ENCODE data around the gene PKN2. TPM values are rescaled to one million over a fixed set of nuclear protein-coding genes. Genes with fewer than 3 reads are reported as not detected.

PKN2 gene
- total RNA-seq, 1 donor from 2014 or later, result 37.5 TPM

DNA sequence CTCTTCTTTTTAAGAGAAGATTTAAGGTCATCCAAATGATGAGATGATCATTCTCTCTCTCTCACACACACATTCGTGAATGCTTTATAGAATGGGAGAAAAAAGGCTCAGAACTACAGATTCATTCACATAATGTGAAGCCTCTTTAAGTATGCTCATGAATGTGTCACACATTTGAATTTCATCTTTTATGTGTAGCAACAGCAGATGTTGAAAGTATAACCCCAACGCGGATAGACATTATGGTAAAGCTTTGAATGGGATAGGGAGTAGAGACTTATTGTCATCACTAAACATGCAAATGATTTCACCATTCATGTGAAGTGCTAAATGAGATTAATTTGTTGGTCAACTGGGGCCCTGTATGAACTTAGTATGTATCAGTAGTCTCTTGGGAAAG, 15.7 kb upstream of the PKN2 start:
- Histone ChIP-seq H3K9ac (ENCODE audit: low read length) (no peak overlapping the region), H3K4me2 (ENCODE audit: low read length) (no peak overlapping the region), H4K20me1 (ENCODE audit: insufficient read depth, low read length) (no peaks in the 10 kb centered on the region), H3K4me3 (ENCODE audit: insufficient read depth, low read depth, low read length) (no peak overlapping the region), H3K27me3 (ENCODE audit: insufficient read depth, low read length) (no peaks in the 10 kb centered on the region), H3K4me1 (ENCODE audit: insufficient read depth, low read length) (peaks cover 5% of the 10 kb centered on the region), H2AFZ (ENCODE audit: low read depth, low read length) (no peak overlapping the region), H3K79me2 (ENCODE audit: insufficient read depth, low read length) (no peaks in the 10 kb centered on the region), H3K9me3 (ENCODE audit: insufficient read depth, low read depth, low read length) (no peaks in the 10 kb centered on the region), H3K27ac (ENCODE audit: low read depth, low read length) (no peak overlapping the region), H3K36me3 (ENCODE audit: insufficient read depth, low read length) (no peaks in the 10 kb centered on the region)
- TF ChIP-seq, protein P1, sequence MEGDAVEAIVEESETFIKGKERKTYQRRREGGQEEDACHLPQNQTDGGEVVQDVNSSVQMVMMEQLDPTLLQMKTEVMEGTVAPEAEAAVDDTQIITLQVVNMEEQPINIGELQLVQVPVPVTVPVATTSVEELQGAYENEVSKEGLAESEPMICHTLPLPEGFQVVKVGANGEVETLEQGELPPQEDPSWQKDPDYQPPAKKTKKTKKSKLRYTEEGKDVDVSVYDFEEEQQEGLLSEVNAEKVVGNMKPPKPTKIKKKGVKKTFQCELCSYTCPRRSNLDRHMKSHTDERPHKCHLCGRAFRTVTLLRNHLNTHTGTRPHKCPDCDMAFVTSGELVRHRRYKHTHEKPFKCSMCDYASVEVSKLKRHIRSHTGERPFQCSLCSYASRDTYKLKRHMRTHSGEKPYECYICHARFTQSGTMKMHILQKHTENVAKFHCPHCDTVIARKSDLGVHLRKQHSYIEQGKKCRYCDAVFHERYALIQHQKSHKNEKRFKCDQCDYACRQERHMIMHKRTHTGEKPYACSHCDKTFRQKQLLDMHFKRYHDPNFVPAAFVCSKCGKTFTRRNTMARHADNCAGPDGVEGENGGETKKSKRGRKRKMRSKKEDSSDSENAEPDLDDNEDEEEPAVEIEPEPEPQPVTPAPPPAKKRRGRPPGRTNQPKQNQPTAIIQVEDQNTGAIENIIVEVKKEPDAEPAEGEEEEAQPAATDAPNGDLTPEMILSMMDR (IDR thresholded peaks at IDR 0.05; ENCODE audit: insufficient read depth, low read depth, low read length), result no peak
- TF ChIP-seq EZH2 (IDR thresholded peaks at IDR 0.05; ENCODE audit: insufficient read depth, low read length), result no peak
- H3K4me3 Mint-ChIP-seq (ENCODE audit: unreplicated experiment), result no peak overlapping the region
- H3K36me3 Mint-ChIP-seq (ENCODE audit: low read depth, unreplicated experiment), result no peaks in the 10 kb centered on the region
- H3K4me1 Mint-ChIP-seq (ENCODE audit: low read depth, unreplicated experiment), result peaks cover under 1% of the 10 kb centered on the region
- H3K27ac Mint-ChIP-seq (ENCODE audit: unreplicated experiment), result no peak overlapping the region
- DNase-seq (ENCODE audit: low read depth) (no peak), FAIRE-seq (no peak)
- H3K9me3 Mint-ChIP-seq (ENCODE audit: unreplicated experiment), result no peaks in the 10 kb centered on the region
- peaks cover 3% of the 10 kb centered on the region for H3K27me3 Mint-ChIP-seq (ENCODE audit: low read depth, unreplicated experiment)

DNA sequence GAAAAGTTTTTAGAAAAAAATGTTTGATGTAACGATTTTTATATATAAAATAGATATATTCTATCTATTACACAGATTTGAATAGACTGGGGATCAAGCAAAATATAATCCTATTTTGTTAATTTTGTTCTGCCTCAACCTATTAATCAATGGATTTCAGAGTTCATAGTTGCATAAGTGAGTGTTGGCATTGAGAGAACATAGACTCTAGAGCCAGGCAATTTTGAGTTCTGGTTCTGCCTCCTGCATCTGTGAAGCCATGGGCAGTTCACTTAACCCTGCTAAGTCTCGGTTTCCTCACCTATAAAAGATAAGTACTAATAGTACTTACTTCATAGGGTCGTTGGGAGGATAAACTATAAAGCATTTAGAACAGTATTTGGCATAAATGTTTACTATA, 13.6 kb upstream of the PKN2 start:
- no peak overlapping the region for H3K9ac ChIP-seq (ENCODE audit: low read length)
- Mint-ChIP-seq H3K4me3 (ENCODE audit: unreplicated experiment) (no peak overlapping the region), H3K27ac (ENCODE audit: unreplicated experiment) (no peak overlapping the region), H3K36me3 (ENCODE audit: low read depth, unreplicated experiment) (no peaks in the 10 kb centered on the region), H3K4me1 (ENCODE audit: low read depth, unreplicated experiment) (peaks cover 3% of the 10 kb centered on the region), H3K27me3 (ENCODE audit: low read depth, unreplicated experiment) (peaks cover 3% of the 10 kb centered on the region), H3K9me3 (ENCODE audit: unreplicated experiment) (no peaks in the 10 kb centered on the region)
- FAIRE-seq (no peak), DNase-seq (ENCODE audit: low read depth) (no peak)
- no peaks in the 10 kb centered on the region for H3K27me3 ChIP-seq (ENCODE audit: insufficient read depth, low read length)
- no peaks in the 10 kb centered on the region for H3K79me2 ChIP-seq (ENCODE audit: insufficient read depth, low read length)
- H3K36me3 ChIP-seq (ENCODE audit: insufficient read depth, low read length), result no peaks in the 10 kb centered on the region
- H2AFZ ChIP-seq (ENCODE audit: low read depth, low read length), result no peak overlapping the region
- H3K4me1 ChIP-seq (ENCODE audit: insufficient read depth, low read length), result peaks cover 5% of the 10 kb centered on the region
- H4K20me1 ChIP-seq (ENCODE audit: insufficient read depth, low read length), result no peaks in the 10 kb centered on the region
- TF ChIP-seq, protein P1 (IDR thresholded peaks at IDR 0.05; ENCODE audit: insufficient read depth, low read depth, low read length), result no peak
- TF ChIP-seq EZH2 (IDR thresholded peaks at IDR 0.05; ENCODE audit: insufficient read depth, low read length), result no peak
- no peak overlapping the region for H3K4me2 ChIP-seq (ENCODE audit: low read length)
- H3K9me3 ChIP-seq (ENCODE audit: insufficient read depth, low read depth, low read length), result no peaks in the 10 kb centered on the region
- H3K27ac ChIP-seq (ENCODE audit: low read depth, low read length), result no peak overlapping the region
- no peak overlapping the region for H3K4me3 ChIP-seq (ENCODE audit: insufficient read depth, low read depth, low read length)

DNA sequence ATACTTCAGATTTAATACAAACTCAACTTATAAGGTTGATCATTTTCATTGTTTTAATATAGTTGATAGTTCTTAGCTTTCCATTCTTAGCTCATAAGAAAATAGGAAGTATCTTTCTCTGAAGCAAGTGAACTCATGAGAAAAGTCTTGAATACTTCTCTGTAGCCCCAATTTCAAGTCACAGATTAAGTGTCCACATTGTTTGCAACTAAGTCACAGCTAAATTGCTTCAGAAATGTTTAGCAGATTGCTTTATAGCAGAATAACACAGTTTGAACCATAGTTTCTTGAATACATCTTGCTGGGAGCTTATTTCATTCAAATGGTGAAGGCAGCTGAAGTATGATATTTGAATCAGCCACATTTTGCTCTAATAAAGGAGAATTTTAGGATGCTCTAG, 10.6 kb upstream of the PKN2 start:
- Histone ChIP-seq H2AFZ (ENCODE audit: low read depth, low read length) (no peak overlapping the region), H3K4me2 (ENCODE audit: low read length) (no peak overlapping the region), H3K36me3 (ENCODE audit: insufficient read depth, low read length) (no peaks in the 10 kb centered on the region), H3K9me3 (ENCODE audit: insufficient read depth, low read depth, low read length) (no peaks in the 10 kb centered on the region), H3K27ac (ENCODE audit: low read depth, low read length) (no peak overlapping the region), H3K27me3 (ENCODE audit: insufficient read depth, low read length) (no peaks in the 10 kb centered on the region), H3K4me3 (ENCODE audit: insufficient read depth, low read depth, low read length) (no peak overlapping the region), H3K79me2 (ENCODE audit: insufficient read depth, low read length) (no peaks in the 10 kb centered on the region), H3K4me1 (ENCODE audit: insufficient read depth, low read length) (peaks cover 5% of the 10 kb centered on the region), H4K20me1 (ENCODE audit: insufficient read depth, low read length) (no peaks in the 10 kb centered on the region), H3K9ac (ENCODE audit: low read length) (no peak overlapping the region)
- Mint-ChIP-seq H3K4me3 (ENCODE audit: unreplicated experiment) (no peak overlapping the region), H3K27me3 (ENCODE audit: low read depth, unreplicated experiment) (no peaks in the 10 kb centered on the region), H3K9me3 (ENCODE audit: unreplicated experiment) (no peaks in the 10 kb centered on the region), H3K36me3 (ENCODE audit: low read depth, unreplicated experiment) (no peaks in the 10 kb centered on the region), H3K27ac (ENCODE audit: unreplicated experiment) (no peak overlapping the region), H3K4me1 (ENCODE audit: low read depth, unreplicated experiment) (peaks cover 3% of the 10 kb centered on the region)
- DNase-seq (ENCODE audit: low read depth) (no peak), FAIRE-seq (no peak)
- TF ChIP-seq EZH2 (IDR thresholded peaks at IDR 0.05; ENCODE audit: insufficient read depth, low read length), result no peak
- TF ChIP-seq, protein P1 (IDR thresholded peaks at IDR 0.05; ENCODE audit: insufficient read depth, low read depth, low read length), result no peak

Measured in astrocyte (in vitro differentiated cells and primary cell).